GM12892 (cell line): ENCODE measurements around the gene KRTAP5-3.
"Not testable (repeated sequence)": the region's sequence is repeated elsewhere in the genome, so short reads cannot be mapped to it uniquely, and the experiment has no call there.

Experiments
- POLR2A ChIP-seq: IDR thresholded peaks from 2 replicates; pipeline ENCODE4 v1.6.1; 2011; ENCODE audit warnings: low read depth, low read length, control low read depth
- POLR2AphosphoS5 ChIP-seq: IDR thresholded peaks from 2 replicates; pipeline ENCODE4 v1.6.1; 2011; ENCODE audit warnings: low read depth, low read length, control low read depth

GRCh38 chr11:1582909-1583308, 25.4 kb downstream of the KRTAP5-3 start:
- TF ChIP-seq POLR2A, POLR2AphosphoS5: not testable (repeated sequence)
